Right ventricle myocardium inferior (tissue), 1 donor: Measurements from ENCODE around the gene CNOT9. TPM values are rescaled to one million over a fixed set of nuclear protein-coding genes. Genes with fewer than 3 reads are reported as not detected.
"Not testable (repeated sequence)": the region's sequence is repeated elsewhere in the genome, so short reads cannot be mapped to it uniquely, and the experiment has no call there.

Experiments
- ATAC-seq: fragments of 200-7000 bp; cut with Tn5 transposase; one replicate; pipeline ENCODE4 v1.9.1; 2020; ENCODE audit warnings: mild to moderate bottlenecking, moderate library complexity
- DNase-seq: peaks from one replicate; pipeline ENCODE4 v3.0.0; 2021; ENCODE audit errors: missing footprints
- intact Hi-C: fragments of 100-400 bp; cut with DNase I; formaldehyde crosslinking; loops from one replicate; pipeline ENCODE4 v1.11.0; 2022
- long read RNA-seq: library from polyadenylated mRNA; unstranded; transcript quantifications from one replicate; pipeline ENCODE4 v2.0.0, GENCODE V29; 2021
- total RNA-seq: library from RNA; stranded (reverse); fragmentation: NEBNext Ultra II Directional; extraction: Animal tissue kit (Norgen Biotek cat#: 25700); gene quantifications from one replicate; pipeline ENCODE4 v1.2.1, GENCODE V29; 2021
- donor health status: DM: no; HTN: yes; CAD: no; lungs with severe emphysema.

Gene CNOT9
- total RNA-seq: 15.7 TPM
- long read RNA-seq, full-length matches to known transcripts: 5 of 6 reads
- long read RNA-seq, partial matches to known transcripts: 0 of 6 reads
- long read RNA-seq, other reads (novel, unspliced or antisense): 1 of 6 reads

GRCh38 chr2:218568190-218569037 lies at the start of gene CNOT9, which contains the start of gene USP37:
CNOT9 (plus strand) TSS chr2:218568839; CDS start chr2:218568955, 116 bp downstream.
USP37 (minus strand) TSS chr2:218568351; CDS start chr2:218558653, 9,698 bp downstream.
- ATAC-seq: peak; percentile 99
- intact Hi-C loops: loop anchor here (2.0 to 10.0 kb wide), 3 partner anchors 79 to 284 kb away; no protein-coding TSS in a partner anchor
- peak; percentile 100 for DNase-seq

GRCh38 chr2:218518876-218519275 lies 49.8 kb upstream of the CNOT9 start:
- DNase-seq (no peak), ATAC-seq (no peak)
- intact Hi-C loops: no loop called here

- no peak for ATAC-seq
- no peak for DNase-seq
- intact Hi-C loops: no loop called here
Measured at GRCh38 chr2:218523651-218524050, 45.0 kb upstream of the CNOT9 start.

GRCh38 chr2:218528409-218528808 lies 40.2 kb upstream of the CNOT9 start:
- DNase-seq, ATAC-seq, intact Hi-C loops: not testable (repeated sequence)

GRCh38 chr2:218529990-218530389 lies 38.6 kb upstream of the CNOT9 start:
- ATAC-seq: no peak
- intact Hi-C loops: no loop called here
- no peak for DNase-seq

GRCh38 chr2:218536804-218537494 lies 31.7 kb upstream of the CNOT9 start:
- intact Hi-C loops: no loop called here
- no peak for ATAC-seq

GRCh38 chr2:218540015-218540414 lies 28.6 kb upstream of the CNOT9 start:
- no peak for ATAC-seq
- intact Hi-C loops: no loop called here
- DNase-seq: no peak

More at GRCh38 chr2:218536804-218537494, 31.7 kb upstream of the CNOT9 start:
- DNase-seq: no peak

- no peak for DNase-seq
- no peak for ATAC-seq
- intact Hi-C loops: no loop called here
Measured at GRCh38 chr2:218546012-218546411, 22.6 kb upstream of the CNOT9 start.

GRCh38 chr2:218547511-218547910 lies 21.1 kb upstream of the CNOT9 start:
- DNase-seq: no peak
- ATAC-seq: no peak
- intact Hi-C loops: no loop called here

GRCh38 chr2:218547978-218548377 lies 20.7 kb upstream of the CNOT9 start:
- ATAC-seq: no peak
- no peak for DNase-seq
- intact Hi-C loops: no loop called here

GRCh38 chr2:218554225-218554624 lies 14.4 kb upstream of the CNOT9 start:
- ATAC-seq, intact Hi-C loops, DNase-seq: not testable (repeated sequence)

- ATAC-seq (no peak), DNase-seq (no peak)
- intact Hi-C loops: no loop called here
Measured at GRCh38 chr2:218555527-218555926, 13.1 kb upstream of the CNOT9 start.

- ATAC-seq (no peak), DNase-seq (no peak)
- intact Hi-C loops: no loop called here
Measured at GRCh38 chr2:218557941-218558340, 10.7 kb upstream of the CNOT9 start.

- DNase-seq: no peak
- intact Hi-C loops: no loop called here
- ATAC-seq: no peak
Measured at GRCh38 chr2:218558986-218559385, 9.7 kb upstream of the CNOT9 start.

GRCh38 chr2:218564056-218564455 lies 4.6 kb upstream of the CNOT9 start:
- DNase-seq: no peak
- no peak for ATAC-seq
- intact Hi-C loops: loop anchor here (10.0 kb wide), 1 partner anchor 279 kb away; no protein-coding TSS in a partner anchor

- intact Hi-C loops: loop anchor here (5.0 to 10.0 kb wide), 2 partner anchors 81 to 281 kb away; no protein-coding TSS in a partner anchor
- DNase-seq (no peak), ATAC-seq (no peak)
Measured at GRCh38 chr2:218566296-218566695, 2.3 kb upstream of the CNOT9 start.

GRCh38 chr2:218567797-218568189 lies 846 bp upstream of the CNOT9 start:
- intact Hi-C loops: loop anchor here (2.0 to 10.0 kb wide), 3 partner anchors 80 to 283 kb away; no protein-coding TSS in a partner anchor
- peak; percentile 29 for ATAC-seq
- no peak for DNase-seq

GRCh38 chr2:218569038-218569431 lies 396 bp downstream of the CNOT9 start:
- ATAC-seq: no peak
- intact Hi-C loops: loop anchor here (2.0 to 10.0 kb wide), 3 partner anchors 78 to 284 kb away; no protein-coding TSS in a partner anchor

More at GRCh38 chr2:218569038-218569431, 396 bp downstream of the CNOT9 start:
- no peak for DNase-seq
